Amniotic epithelial cell (primary cell): ENCODE data around the gene MCTP1.
A peak's percentile ranks its signal among the peaks of the same experiment; 100 is the strongest.
"Not testable (repeated sequence)": the region's sequence is repeated elsewhere in the genome, so short reads cannot be mapped to it uniquely, and the experiment has no call there.

Experiments used
- DNase-seq: peaks from one replicate; pipeline ENCODE4 v3.0.0-alpha.2; 2010; ENCODE audit warnings: low read depth

MCTP1 gene

GRCh38 chr5:95251185-95251584 is 33.7 kb downstream of the MCTP1 start:
- DNase-seq, result no peak

DNA sequence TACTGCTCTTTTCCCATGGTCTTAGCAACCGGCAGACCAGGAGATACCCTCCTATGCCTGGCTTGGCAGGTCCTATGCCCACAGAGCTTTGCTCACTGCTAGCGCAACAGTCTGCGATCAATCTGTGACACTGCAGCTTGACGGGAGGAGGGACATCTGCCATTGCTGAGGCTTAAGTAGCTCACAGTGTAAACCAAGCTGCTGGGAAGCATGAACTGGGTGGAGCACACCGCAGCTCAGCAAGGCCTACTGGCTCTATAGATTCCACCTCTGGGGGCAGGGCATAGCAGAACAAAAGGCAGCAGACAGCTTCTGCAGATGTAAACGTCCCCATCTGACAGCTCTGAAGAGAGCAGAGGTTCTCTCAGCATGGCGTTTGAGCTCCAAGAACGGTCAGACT is 40.4 kb downstream of the MCTP1 start:
- DNase-seq, result no peak

DNA sequence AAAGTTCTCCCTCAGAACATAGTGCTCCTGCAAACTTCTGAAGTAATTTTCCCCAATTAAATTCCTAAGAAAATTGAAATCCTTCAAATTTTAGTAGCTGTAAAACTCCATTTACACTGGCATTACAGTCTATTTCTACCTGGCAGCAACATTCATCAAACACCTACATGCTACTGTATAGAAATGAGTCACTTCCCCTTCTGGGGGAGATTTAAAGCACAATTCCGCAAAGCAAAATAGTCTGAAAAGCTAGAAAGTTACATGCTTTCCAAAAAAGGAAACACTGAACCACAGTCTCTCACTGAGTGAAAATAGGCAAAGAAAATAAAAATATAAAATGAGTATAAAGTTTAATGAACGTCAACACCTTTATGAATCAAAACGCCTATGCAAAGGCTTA is 43.3 kb downstream of the MCTP1 start:
- DNase-seq, result no peak

GRCh38 chr5:95241161-95241560 is 43.7 kb downstream of the MCTP1 start:
- DNase-seq, result no peak

DNA sequence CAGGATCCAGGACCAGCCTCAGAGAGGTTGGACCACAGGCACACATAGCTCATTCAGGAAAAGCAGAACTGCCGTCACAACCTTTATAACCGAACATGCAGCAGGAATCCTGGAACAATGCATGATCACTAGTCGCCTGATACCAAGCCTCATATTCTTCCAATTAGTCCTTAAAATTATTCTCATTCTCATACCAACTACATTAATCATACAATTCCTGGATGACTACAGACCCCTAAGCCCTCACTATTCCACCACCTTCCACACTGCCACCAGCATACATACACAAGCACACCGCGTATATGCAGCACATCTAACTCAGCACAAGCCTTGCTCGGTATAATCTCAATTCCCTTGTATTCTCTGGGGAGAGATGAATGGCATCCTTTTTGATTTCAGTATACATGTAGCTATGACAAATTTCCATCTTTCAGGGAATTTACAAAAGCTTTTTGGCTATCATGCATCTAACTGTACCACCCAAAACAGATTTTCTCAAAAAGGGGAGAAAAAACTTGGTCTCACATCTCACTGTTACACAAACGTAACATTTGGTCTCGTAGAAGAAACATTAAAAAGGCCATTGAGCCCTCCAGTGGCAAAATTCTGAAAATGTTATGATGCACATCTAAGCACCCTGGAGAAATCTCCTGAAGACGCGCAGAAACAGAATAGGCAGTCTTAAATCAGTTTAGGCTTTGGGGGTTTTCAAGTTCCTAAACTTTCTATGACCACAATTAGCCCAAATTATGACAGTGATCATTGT is 46.2 kb downstream of the MCTP1 start:
- DNase-seq, result peak; percentile 7

DNA sequence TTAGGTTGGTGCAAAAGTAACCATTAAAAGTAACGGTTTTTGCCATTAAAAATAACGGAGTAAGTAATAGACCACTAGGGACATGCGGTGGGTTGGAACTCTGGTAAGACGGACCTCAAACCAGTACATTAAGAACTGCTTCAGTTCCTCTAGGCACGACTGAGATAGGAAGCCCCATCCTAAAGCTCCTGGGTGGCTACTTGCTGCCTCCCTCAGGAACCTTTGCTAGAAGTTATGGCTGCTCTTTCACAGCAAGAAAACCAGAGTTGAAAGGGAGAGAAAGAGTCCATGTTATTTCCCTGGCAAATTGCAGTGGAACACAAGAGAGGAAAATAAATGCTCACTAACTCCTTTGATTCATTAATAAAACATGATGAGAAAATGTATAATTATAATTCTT is 47.6 kb downstream of the MCTP1 start:
- DNase-seq, result no peak

GRCh38 chr5:95235439-95235982 is 49.4 kb downstream of the MCTP1 start:
- no peak for DNase-seq

GRCh38 chr5:95229646-95230045 is 55.2 kb downstream of the MCTP1 start:
- no peak for DNase-seq

- DNase-seq, result no peak
Observed at GRCh38 chr5:95224701-95225459, 60.0 kb downstream of the MCTP1 start.

DNA sequence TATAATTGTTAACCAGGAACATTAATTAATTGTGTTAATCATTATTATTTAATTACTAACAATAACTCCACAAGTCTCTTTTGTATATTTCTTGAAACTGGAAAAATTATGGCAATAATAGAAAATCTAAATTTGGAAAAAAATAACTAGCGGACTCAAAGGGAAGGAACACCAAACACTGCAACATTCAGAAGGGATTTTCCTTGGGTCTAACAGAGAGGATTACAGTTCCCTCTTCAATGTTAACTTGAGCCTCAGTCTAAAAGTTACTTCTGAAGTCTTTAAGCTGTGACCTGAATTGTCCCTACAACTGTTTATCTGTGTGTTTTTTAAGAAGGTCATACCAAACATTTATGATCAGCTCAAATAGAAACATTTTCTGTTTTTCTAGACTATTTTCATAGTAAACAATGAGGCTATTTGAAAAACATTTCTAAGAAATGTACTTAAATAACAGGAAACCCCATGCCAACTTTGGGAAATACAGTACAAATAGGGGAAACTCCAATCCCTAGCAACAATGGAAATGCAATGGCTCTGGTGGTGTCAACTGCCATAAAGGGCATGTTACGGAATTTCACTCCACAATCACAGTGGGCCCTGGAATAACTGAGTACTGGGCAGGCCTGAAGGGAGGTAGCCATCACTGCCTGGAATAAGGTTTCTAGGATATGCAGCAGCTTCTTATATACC is 61.2 kb downstream of the MCTP1 start:
- DNase-seq, result no peak

- no peak for DNase-seq
Observed at GRCh38 chr5:95222836-95223235, 62.1 kb downstream of the MCTP1 start.

DNA sequence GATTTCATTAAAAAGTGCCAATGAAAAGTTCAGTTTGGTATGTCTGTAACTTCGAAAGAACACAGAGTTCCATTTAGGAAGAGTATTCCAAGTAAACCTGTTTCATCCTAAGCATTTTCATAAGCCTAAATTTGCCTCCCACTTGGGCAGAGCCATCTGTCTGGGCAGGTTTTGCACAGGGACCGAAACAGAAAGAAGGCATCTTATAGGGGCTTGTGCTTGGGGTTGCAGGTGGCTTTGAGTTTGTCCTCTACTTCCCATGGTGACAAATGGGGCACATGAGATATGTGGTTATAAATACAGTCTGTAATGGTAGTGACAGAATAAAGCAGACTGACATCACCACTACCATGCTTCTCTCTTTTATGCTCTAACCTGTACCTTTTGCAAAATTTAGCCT is 63.7 kb downstream of the MCTP1 start:
- DNase-seq, result no peak

- no peak for DNase-seq
Observed at GRCh38 chr5:95220381-95220780, 64.5 kb downstream of the MCTP1 start.

DNA sequence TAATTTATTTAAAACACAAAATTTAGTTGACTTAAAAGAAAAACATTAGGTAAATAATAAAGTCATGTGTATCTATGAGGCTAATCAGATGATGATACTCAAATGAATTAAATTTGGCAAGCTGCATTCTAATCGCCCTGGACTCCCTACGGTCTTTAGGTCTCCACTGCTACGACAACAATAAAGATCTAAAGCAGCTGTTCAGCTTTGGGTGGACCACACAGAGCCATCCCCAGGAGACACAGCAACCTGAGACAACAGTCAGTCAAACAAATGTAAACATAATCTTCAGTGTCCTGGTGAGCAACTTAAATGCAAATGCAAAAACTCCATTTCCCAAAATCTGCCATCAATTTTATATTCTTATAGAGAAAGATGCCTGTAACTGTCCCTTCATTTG is 65.5 kb downstream of the MCTP1 start:
- no peak for DNase-seq

GRCh38 chr5:95217881-95218280 is 67.0 kb downstream of the MCTP1 start:
- no peak for DNase-seq

- no peak for DNase-seq
Observed at GRCh38 chr5:95217351-95217750, 67.5 kb downstream of the MCTP1 start.

DNA sequence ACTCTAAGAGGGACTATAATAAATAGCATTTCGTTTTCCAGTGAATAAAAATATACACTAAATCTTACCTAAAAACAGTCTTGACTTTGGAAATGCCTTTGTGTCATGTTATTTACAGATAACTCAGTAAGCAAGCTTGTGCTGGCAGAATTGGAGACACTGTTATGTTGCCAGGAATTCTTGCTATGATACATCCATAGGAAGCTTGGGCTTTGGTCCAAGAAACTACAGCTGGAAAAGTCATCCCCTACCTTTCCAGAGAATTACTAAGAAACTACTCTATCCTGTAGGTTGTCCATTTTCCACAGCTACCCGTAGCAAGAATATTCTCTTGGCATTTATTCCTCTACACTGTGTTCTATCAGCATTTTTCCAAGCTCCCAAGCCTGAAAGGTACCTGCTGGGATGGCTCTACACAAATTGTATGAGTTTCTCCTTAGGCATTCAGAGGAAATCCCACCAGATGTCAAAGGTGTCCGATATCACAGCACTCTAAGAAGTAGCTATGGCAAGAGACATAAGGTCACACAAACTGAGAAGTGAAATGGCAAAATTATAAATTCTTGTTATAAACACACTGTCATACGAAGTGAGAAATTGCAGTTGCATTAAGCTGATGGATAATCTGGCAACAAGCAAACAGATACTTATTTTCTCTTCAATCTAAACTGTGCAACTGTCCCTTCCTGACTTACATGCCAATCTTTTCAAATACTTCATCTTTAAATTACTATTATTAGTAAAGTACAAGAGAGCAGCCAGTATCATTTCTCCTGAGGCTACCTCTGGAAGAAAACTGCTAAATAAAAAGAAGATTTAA is 68.5 kb downstream of the MCTP1 start:
- DNase-seq, result no peak

DNA sequence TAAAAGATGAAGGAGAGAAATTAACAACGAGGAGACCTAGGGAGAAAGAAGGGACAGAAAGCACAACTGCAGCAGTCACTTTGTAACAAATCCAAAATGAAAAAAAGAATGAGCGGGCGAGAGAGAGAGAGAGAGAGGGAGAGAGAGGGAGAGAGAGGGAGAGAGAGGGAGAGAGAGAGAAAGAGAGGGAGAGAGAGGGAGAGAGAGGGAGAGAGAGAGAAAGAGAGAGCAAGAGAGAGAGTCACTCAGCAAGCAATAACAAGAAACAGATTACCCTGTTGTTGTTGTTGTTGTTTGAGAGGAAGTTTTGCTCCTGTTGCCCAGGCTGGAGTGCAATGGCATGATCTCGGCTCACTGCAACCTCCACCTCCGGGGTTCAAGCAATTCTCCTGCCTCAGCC is 77.1 kb downstream of the MCTP1 start:
- DNase-seq, result not testable (repeated sequence)

GRCh38 chr5:95194856-95195255 is 90.0 kb downstream of the MCTP1 start:
- no peak for DNase-seq

DNA sequence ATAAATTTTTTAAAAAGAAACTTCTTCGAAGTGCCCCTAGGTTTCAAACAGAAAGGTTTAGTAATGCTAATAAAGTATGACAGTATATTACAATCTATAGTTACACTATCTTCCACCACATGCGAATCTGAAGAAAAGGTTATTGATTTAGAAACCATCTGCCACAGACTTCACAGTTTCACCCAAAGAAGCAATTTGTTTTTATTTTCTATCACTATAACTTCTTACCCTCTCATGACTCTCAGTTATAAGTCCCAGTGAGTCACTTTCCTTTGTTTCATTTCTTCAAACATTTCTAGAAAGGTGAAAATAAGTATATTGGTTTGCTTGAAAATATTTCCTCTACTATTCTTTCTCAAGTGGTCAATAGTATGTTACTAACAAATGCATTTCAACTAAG is 93.6 kb downstream of the MCTP1 start:
- no peak for DNase-seq

GRCh38 chr5:95184924-95185323 is 100.0 kb downstream of the MCTP1 start:
- no peak for DNase-seq

GRCh38 chr5:95181644-95182043 is 103.2 kb downstream of the MCTP1 start:
- no peak for DNase-seq
